ENCODE results near the gene PPP1R13L.

GRCh38 chr19:45395821-45396617 is 8.8 kb downstream of the PPP1R13L start:
- TF ChIP-seq CTCF (IDR thresholded peaks at IDR 0.05) (no peak), POLR2A (IDR thresholded peaks at IDR 0.05) (no peak), EP300 (IDR thresholded peaks at IDR 0.05; ENCODE audit: low read depth) (no peak), POLR2AphosphoS5 (IDR thresholded peaks at IDR 0.05) (no peak)
